HG03565 (cell line): ENCODE data around the gene LENG9.

Experiments used
- ATAC-seq: cut with Tn5 transposase; IDR thresholded peaks from one replicate; pipeline ENCODE4 v1.9.1; 2021; ENCODE audit warnings: mild to moderate bottlenecking, moderate library complexity; ENCODE audit not compliant: unreplicated experiment

Gene LENG9

GRCh38 chr19:54439174-54439851 is 24.3 kb downstream of the LENG9 start:
- ATAC-seq = no peak

- no peak for ATAC-seq
These were observed 26.8 kb downstream of the LENG9 start for GRCh38 chr19:54436628-54437252.

- no peak for ATAC-seq
These were observed 27.5 kb downstream of the LENG9 start for GRCh38 chr19:54436031-54436523.

- ATAC-seq = no peak
These were observed 28.0 kb downstream of the LENG9 start for GRCh38 chr19:54435551-54436016.

GRCh38 chr19:54434873-54435214 is 28.7 kb downstream of the LENG9 start:
- no peak for ATAC-seq

GRCh38 chr19:54434112-54434872 is 29.3 kb downstream of the LENG9 start:
- ATAC-seq = no peak

- ATAC-seq = no peak
These were observed 29.9 kb downstream of the LENG9 start for GRCh38 chr19:54433697-54434096.

- ATAC-seq = no peak
These were observed 31.3 kb downstream of the LENG9 start for GRCh38 chr19:54432144-54432738.

GRCh38 chr19:54431255-54431838 is 32.2 kb downstream of the LENG9 start:
- ATAC-seq = no peak

- ATAC-seq = no peak
These were observed 33.0 kb downstream of the LENG9 start for GRCh38 chr19:54430306-54431254.

- ATAC-seq = no peak
These were observed 33.9 kb downstream of the LENG9 start for GRCh38 chr19:54429545-54430227.

- no peak for ATAC-seq
These were observed 34.4 kb downstream of the LENG9 start for GRCh38 chr19:54429176-54429495.

- ATAC-seq = no peak
These were observed 35.0 kb downstream of the LENG9 start for GRCh38 chr19:54428323-54429175.

GRCh38 chr19:54427586-54427985 is 36.0 kb downstream of the LENG9 start:
- ATAC-seq = no peak

- no peak for ATAC-seq
These were observed 37.2 kb downstream of the LENG9 start for GRCh38 chr19:54426291-54426931.

- ATAC-seq = no peak
These were observed 38.2 kb downstream of the LENG9 start for GRCh38 chr19:54425382-54425723.

- ATAC-seq = no peak
These were observed 38.8 kb downstream of the LENG9 start for GRCh38 chr19:54424660-54425381.

GRCh38 chr19:54424201-54424600 is 39.4 kb downstream of the LENG9 start:
- no peak for ATAC-seq
